Activated naive CD4-positive, alpha-beta T cell treated with Interleukin-2 at 50 U/mL for 16 hours (primary cell): ENCODE results near the gene LACRT.
"Not testable (repeated sequence)": the region's sequence is repeated elsewhere in the genome, so short reads cannot be mapped to it uniquely, and the experiment has no call there.

Source experiments
- DNase-seq: peaks from one replicate; pipeline ENCODE4 v3.0.0-alpha.2; 2020

The LACRT gene

DNA sequence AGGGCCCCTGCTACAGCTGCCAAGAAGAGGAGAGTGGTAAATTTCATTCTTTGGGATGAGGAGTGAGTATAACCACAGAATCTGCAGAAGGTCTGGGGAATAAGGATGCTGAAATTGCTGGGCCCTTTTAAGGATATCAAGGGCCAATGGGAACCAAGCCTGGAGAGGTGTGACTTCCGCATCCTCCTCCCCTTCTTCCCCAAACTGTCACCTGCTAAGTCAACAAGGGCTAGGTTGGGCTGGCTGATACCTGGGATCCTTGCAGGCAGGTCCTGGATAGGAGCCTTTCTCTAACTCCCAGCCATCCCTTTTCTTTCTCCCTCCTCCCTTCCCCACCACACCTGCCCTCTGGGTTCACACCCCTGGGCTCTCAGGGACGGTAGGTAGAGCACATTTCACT is at the start of gene LACRT:
Gene LACRT, minus strand, starts transcription at position 101 of the 400 bp plus-strand sequence. Its CDS starts 54 bp downstream, at position 47.
- no peak for DNase-seq

- DNase-seq, result no peak
Measured at GRCh38 chr12:54683398-54683797, 48.7 kb upstream of the LACRT start.

DNA sequence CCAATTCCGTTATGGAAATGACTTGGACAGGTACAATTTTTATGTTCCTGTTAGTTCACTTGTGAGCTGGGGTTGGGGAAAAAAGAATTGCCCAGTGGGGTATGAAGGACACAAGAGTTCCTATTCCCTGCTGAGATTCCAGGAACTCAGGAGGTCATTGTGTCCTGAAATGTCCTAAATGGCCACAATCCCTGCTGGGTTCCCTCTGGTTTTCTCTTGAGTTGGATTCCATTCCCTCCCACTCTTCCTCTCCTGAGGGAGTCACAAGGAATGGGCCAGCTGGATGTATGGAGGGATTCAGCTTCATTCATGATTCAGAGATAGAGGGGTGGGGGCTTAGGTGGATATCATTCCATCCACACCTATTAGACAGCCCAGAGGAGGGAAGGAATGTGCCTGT is 48.0 kb upstream of the LACRT start:
- no peak for DNase-seq

- peak; percentile 7 for DNase-seq
Measured at GRCh38 chr12:54680374-54680773, 45.7 kb upstream of the LACRT start.

DNA sequence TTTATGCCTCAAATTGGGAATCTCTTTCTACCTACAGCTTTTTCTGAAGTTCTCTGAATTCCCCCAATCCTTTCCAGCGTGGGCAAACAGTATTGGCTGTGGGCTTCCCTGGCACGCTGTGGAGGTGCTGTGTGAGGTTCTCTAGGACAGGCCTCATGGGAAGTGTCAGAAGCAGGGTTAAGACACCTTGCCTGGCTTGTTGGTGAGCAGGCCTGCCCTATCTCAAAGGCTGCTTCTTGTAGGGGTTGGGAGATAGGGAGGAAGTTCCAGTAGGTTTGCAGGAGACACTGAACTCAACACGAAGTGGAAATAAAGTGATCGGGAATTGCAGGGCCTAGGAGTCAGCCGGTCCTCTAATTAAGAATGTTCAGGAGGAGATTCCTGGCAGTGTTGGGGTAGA is 43.4 kb upstream of the LACRT start:
- no peak for DNase-seq

- DNase-seq, result no peak
Measured at GRCh38 chr12:54667945-54668344, 33.2 kb upstream of the LACRT start.

- DNase-seq, result no peak
Measured at GRCh38 chr12:54666008-54666407, 31.3 kb upstream of the LACRT start.

- not testable (repeated sequence) for DNase-seq
Measured at GRCh38 chr12:54665022-54665635, 30.4 kb upstream of the LACRT start.

DNA sequence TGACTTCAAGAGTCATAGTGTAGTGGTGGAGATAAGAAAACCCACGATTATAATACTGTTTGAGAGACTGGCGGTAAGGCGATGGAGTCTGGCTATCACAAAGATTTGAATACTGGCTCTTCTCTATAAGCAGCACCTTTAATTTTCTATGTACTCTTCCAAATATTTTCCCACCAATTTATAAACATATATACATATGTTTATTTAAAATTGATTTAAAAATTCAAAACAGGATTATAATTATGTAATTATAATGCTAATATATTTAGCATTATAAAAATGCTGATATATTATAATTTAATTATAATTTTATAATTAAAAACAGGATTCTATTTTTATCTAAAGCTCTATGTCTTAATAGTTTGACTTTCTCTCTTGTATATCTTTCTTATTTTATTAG is 28.9 kb upstream of the LACRT start:
- no peak for DNase-seq

- no peak for DNase-seq
Measured at GRCh38 chr12:54662026-54662425, 27.3 kb upstream of the LACRT start.

DNA sequence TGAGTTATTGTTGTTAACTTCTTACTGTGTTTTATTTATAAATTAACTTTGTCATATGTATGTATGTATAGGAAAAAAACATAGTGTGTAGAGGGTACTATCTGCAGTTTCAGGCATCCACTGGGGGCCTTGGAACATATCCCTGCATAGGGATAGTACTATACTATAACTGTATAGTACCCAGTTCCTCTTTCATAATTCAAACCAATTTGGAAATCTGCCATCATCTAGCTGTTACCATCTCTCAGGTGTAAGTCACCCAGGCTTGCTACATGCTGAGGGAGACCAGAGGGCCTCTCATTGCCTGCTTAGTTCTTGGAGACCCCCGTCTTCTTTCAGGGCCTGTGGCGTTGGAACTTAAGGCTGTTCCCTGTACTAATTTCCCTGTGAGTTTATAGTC is 26.4 kb upstream of the LACRT start:
- DNase-seq, result no peak

GRCh38 chr12:54660320-54660962 is 25.7 kb upstream of the LACRT start:
- DNase-seq, result no peak

DNA sequence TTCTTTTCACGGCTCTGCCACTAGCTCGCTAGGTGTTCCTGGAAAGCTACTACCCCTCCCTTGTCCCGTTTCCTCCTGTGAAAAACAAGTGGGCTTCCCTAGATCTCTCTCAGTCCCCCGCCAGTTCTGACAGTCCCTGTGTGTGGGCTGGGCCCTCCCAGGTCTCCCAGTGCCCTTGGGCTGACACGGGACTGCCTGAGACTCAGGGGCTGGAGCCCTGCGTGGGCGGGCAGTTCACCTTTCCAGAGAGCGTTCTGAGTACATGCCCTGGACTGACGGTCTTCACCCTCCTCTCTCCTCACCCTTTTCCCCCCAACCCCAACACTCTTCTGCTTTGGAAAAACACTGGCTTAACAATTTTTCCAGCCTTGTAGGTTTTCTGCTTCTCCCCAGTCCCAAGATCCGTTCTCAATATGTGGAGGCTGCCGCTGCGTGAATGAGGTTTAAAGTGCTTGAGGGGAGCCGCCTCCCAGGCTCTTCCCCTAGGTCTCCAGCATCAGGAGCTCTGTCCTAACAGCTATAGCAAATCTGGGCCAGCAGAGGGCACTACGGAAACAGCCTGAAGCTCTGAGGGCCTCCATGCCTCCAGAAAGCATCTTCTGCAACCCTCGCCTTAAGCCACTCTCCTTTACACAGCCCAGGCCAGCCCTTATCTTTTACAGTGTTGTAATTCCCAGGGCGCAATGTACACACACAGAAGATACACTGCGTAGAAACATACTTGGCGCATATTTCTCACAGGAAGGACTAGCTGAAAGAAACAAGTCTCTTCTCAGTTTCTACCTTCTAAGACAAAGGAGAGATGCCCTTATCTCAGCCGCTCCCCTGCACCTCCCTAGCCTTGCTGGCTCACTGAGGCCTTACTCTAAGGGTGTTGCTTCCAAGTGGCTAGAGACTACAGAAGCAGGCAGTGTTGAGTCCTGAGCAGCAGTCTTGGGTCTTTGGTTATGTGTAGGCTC is 23.9 kb upstream of the LACRT start:
- peak; percentile 46 for DNase-seq

- no peak for DNase-seq
Measured at GRCh38 chr12:54657105-54657607, 22.5 kb upstream of the LACRT start.

- DNase-seq, result no peak
Measured at GRCh38 chr12:54654926-54655325, 20.2 kb upstream of the LACRT start.

DNA sequence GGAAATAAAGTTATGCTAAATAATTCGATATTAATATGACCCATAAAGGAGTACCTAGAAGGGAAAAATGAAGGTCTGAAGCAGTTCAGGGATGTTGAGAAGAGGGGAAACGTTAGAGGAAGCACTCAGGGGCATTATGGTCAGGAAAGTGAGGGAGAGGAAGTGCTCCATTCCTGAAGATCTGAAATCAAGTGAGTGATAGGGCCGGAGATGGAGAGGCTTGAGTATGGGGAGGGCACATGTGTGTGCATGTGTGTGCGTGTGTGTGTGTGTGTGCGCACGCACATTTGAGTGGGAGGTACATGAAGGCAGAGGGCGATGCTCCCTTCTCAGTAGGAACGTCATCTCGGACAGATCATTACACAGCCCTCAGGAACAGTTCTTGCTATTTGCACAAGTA is 18.3 kb upstream of the LACRT start:
- DNase-seq, result no peak

- DNase-seq, result no peak
Measured at GRCh38 chr12:54650889-54651288, 16.2 kb upstream of the LACRT start.

DNA sequence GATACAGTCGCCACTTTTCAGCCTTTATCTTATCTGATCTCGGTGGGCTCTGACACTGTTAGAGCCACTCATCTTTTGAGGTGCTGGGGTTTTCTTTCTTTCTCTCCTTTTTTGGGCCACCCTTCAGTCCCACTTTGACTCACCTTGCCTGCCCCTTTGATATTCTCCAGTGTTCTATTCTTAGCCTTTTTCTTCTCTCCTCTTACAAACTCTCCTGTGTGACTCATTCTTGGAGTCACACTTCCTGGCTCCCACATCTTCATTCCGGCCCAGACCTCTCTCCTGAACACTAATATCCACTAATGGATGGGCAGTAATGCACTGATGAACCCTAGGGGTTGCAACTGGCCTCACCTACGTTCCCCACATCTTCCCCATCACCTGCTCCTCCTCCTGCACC is 15.7 kb upstream of the LACRT start:
- DNase-seq, result no peak

DNA sequence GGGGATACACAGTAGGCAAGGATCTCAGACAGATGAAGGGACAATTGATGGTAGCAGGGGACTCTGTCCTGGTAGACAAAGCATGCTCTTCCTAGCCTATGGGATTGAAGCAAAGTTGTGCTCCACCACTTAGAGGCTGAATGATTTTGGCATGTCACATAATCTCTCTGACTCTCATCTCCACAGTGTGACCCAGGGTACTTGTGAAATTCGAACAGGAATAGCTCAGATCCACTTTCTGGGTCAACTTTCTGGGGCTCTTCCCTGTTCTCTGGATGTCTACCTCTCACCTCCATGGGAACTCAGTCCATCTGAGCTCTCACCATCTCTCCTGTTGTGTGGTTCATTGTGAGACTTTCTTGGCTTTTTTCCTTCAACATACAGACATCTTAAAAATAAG is 15.1 kb upstream of the LACRT start:
- no peak for DNase-seq

- no peak for DNase-seq
Measured at GRCh38 chr12:54648265-54648664, 13.6 kb upstream of the LACRT start, which contains the start of gene DCD. Gene DCD (minus strand): TSS chr12:54648365. CDS start chr12:54648303, 62 bp downstream.

- DNase-seq, result no peak
Measured at GRCh38 chr12:54641554-54641953, 6.9 kb upstream of the LACRT start.

DNA sequence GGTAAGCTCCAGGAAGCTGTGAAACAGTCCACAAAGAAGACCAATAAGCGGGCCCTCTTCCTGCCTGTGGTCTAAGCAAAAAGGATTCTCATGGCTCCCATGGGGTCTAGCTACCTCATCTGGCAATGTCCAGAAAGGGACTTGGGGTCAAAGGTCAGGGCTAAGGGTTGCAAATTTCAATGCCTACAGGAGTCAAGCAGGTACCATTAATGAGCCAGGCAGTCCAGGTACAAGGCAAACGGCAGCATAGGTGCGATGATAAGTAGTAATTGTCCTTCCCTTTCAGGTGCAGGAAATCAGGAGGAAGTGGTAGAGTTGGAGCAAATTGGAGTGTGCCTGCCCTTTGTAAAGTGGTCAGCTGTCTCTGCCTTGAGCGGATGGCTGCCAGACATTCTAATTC is 6.4 kb upstream of the LACRT start:
- DNase-seq, result no peak

DNA sequence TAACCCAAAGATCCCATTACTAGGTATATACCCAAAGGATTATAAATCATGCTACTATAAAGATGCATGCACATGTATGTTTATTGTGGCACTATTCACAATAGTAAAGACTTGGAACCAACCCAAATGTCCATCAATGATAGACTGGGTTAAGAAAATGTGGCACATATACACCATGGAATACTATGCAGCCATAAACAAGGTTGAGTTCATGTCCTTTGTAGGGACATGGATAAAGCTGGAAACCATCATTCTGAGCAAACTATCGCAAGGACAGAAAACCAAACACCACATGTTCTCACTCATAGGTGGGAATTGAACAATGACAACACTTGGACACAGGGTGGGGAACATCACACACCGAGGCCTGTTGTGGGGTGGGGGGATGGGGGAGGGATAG is 4.4 kb upstream of the LACRT start:
- not testable (repeated sequence) for DNase-seq
